H1 (cell line): ENCODE results near the gene PKD1. TPM values are rescaled to one million over a fixed set of nuclear protein-coding genes. Genes with fewer than 3 reads are reported as not detected.

Source experiments
- CTCF ChIA-PET: fragments of 300-600 bp; sonication (Branson Sonifier 250); formaldehyde crosslinking; loops from one replicate; lab custom pipeline; 2021; ENCODE audit not compliant: partially characterized antibody; lab: Charles Lee
- POLR2A ChIA-PET: fragments of 300-600 bp; sonication (Branson Sonifier 250); formaldehyde crosslinking; loops from one replicate; lab custom pipeline; 2021; ENCODE audit warnings: inconsistent platforms; ENCODE audit not compliant: partially characterized antibody; lab: Charles Lee
- DNase-seq, 2 experiments: peaks; one replicate each; pipeline versions ENCODE4 v3.0.0 to v3.0.0-alpha.2; 2010 to 2022; ENCODE audit warnings: low spot score in 2 of 2, low read depth in 1 of 2, mixed read lengths in 1 of 2
- FAIRE-seq: peaks from 2 replicates; lab custom pipeline; 2011; peaks lifted over from hg19 to GRCh38; lab: Jason Lieb, UNC
- H2AFZ ChIP-seq: 2 replicates; pipeline ENCODE4 v1.8.1; 2012; ENCODE audit warnings: low read length, inconsistent platforms
- H2AK5ac ChIP-seq: 2 replicates; pipeline ENCODE4 v1.6.1; 2013; ENCODE audit warnings: low read depth, low read length
- H2BK120ac ChIP-seq: replicated peaks from 2 replicates; pipeline ENCODE3; 2013; ENCODE audit warnings: low read depth, low read length, inconsistent platforms
- H2BK12ac ChIP-seq: 2 replicates; pipeline ENCODE4 v1.6.1; 2013; ENCODE audit warnings: low read depth, low read length
- H2BK15ac ChIP-seq: 2 replicates; pipeline ENCODE4 v1.6.1; 2013; ENCODE audit warnings: low read length
- H2BK20ac ChIP-seq: 2 replicates; pipeline ENCODE4 v1.6.1; 2013; ENCODE audit warnings: low read length
- H2BK5ac ChIP-seq: 2 replicates; pipeline ENCODE4 v1.6.1; 2013; ENCODE audit warnings: low read depth, low read length
- H3K14ac ChIP-seq: 2 replicates; pipeline ENCODE4 v1.6.1; 2013; ENCODE audit warnings: inconsistent platforms; ENCODE audit not compliant: insufficient read length
- H3K18ac ChIP-seq: 2 replicates; pipeline ENCODE4 v1.6.1; 2013; ENCODE audit warnings: low read length; ENCODE audit errors: extremely low read depth
- H3K23ac ChIP-seq: 2 replicates; pipeline ENCODE4 v1.6.1; 2013; ENCODE audit warnings: inconsistent platforms; ENCODE audit not compliant: insufficient read length
- H3K23me2 ChIP-seq: 2 replicates; pipeline ENCODE4 v1.6.1; 2013; ENCODE audit warnings: low read depth, low read length
- H3K27ac ChIP-seq: 2 replicates; pipeline ENCODE4 v1.6.1; 2011; ENCODE audit warnings: low read depth, low read length, inconsistent platforms
- H3K27me3 ChIP-seq, 4 experiments: replicated peaks in 1 of 4; 1 replicate in 1 of 4; 2 replicates in 3 of 4; pipeline versions ENCODE4 v1.6.1 to v1.8.1; 2011 to 2013; ENCODE audit warnings: low read length in 3 of 4, mild to moderate bottlenecking in 3 of 4, inconsistent platforms in 2 of 4, mixed read lengths in 2 of 4, moderate library complexity in 1 of 4; ENCODE audit not compliant: control insufficient read depth in 3 of 4, insufficient read depth in 3 of 4; ENCODE audit errors: extremely low read depth in 1 of 4
- H3K36me3 ChIP-seq, 4 experiments: 2 replicates each; pipeline versions ENCODE4 v1.6.1 to v1.8.1; 2011 to 2013; ENCODE audit warnings: mild to moderate bottlenecking in 4 of 4, low read length in 3 of 4, moderate library complexity in 2 of 4, control low read depth in 1 of 4, inconsistent platforms in 1 of 4; ENCODE audit not compliant: insufficient read depth in 4 of 4, control insufficient read depth in 2 of 4
- H3K4ac ChIP-seq: replicated peaks from 2 replicates; pipeline ENCODE3; 2013; ENCODE audit warnings: low read length, low read depth, mixed read lengths, inconsistent platforms; ENCODE audit not compliant: insufficient read length
- H3K4me1 ChIP-seq, 4 experiments: replicated peaks in 1 of 4; 1 replicate in 1 of 4; 2 replicates in 3 of 4; pipeline versions ENCODE4 v1.6.1 to v1.8.1; 2011 to 2013; ENCODE audit warnings: low read length in 3 of 4, inconsistent platforms in 2 of 4, mixed read lengths in 1 of 4; ENCODE audit not compliant: insufficient read depth in 4 of 4, control insufficient read depth in 3 of 4
- H3K4me2 ChIP-seq, 2 experiments: 2 replicates each; pipeline versions ENCODE4 v1.6.1 to v1.8.1; 2011 to 2013; ENCODE audit warnings: low read depth in 2 of 2, low read length in 2 of 2, control low read depth in 1 of 2, inconsistent platforms in 1 of 2, mild to moderate bottlenecking in 1 of 2; ENCODE audit not compliant: insufficient read depth in 1 of 2
- H3K4me3 ChIP-seq, 4 experiments: fragments of 200-600, 300-600 bp in 1 of 4; sonication (generic), shearing (Covaris generic), sonication (Bioruptor Twin) in 1 of 4; 2 replicates each; pipeline versions ENCODE4 v1.5.1 to v1.8.1; 2011 to 2016; ENCODE audit warnings: low read length in 4 of 4, low read depth in 3 of 4, control low read depth in 2 of 4, inconsistent platforms in 2 of 4, mild to moderate bottlenecking in 2 of 4, mixed read lengths in 1 of 4, moderate library complexity in 1 of 4; ENCODE audit not compliant: insufficient read depth in 2 of 4; ENCODE audit errors: extremely low read depth in 1 of 4
- H3K56ac ChIP-seq: replicated peaks from 2 replicates; pipeline ENCODE3; 2013; ENCODE audit warnings: low read depth, mild to moderate bottlenecking, mixed read lengths, low read length, inconsistent platforms; ENCODE audit not compliant: insufficient read length
- H3K79me1 ChIP-seq: 2 replicates; pipeline ENCODE4 v1.6.1; 2013; ENCODE audit warnings: low read depth, low read length, control low read depth
- H3K79me2 ChIP-seq, 2 experiments: 2 replicates each; pipeline versions ENCODE4 v1.6.1 to v1.8.1; 2012 to 2013; ENCODE audit warnings: low read length in 2 of 2, mild to moderate bottlenecking in 2 of 2, inconsistent platforms in 1 of 2; ENCODE audit not compliant: insufficient read depth in 2 of 2, control insufficient read depth in 1 of 2
- H3K9ac ChIP-seq, 4 experiments: replicated peaks in 1 of 4; 1 replicate in 1 of 4; 2 replicates in 3 of 4; pipeline versions ENCODE4 v1.6.1 to v1.8.1; 2011 to 2013; ENCODE audit warnings: low read depth in 3 of 4, low read length in 3 of 4, control low read depth in 2 of 4, mild to moderate bottlenecking in 2 of 4, moderate library complexity in 2 of 4, inconsistent platforms in 1 of 4; ENCODE audit errors: extremely low read depth in 1 of 4
- H3K9me3 ChIP-seq, 2 experiments: 2 replicates each; pipeline versions ENCODE4 v1.6.1 to v1.8.1; 2012 to 2013; ENCODE audit warnings: mild to moderate bottlenecking in 2 of 2, moderate library complexity in 2 of 2, control low read depth in 1 of 2, inconsistent platforms in 1 of 2, low read depth in 1 of 2, low read length in 1 of 2, mixed read lengths in 1 of 2; ENCODE audit not compliant: insufficient read depth in 2 of 2
- H4K20me1 ChIP-seq, 2 experiments: replicated peaks in 1 of 2; 2 replicates each; pipeline versions ENCODE3 to v1.8.1; 2011 to 2013; ENCODE audit warnings: inconsistent platforms in 2 of 2, low read length in 2 of 2, mild to moderate bottlenecking in 1 of 2; ENCODE audit not compliant: insufficient read depth in 2 of 2, control insufficient read depth in 1 of 2
- H4K5ac ChIP-seq: 2 replicates; pipeline ENCODE4 v1.6.1; 2013; ENCODE audit warnings: low read length, low read depth, mixed read lengths, inconsistent platforms; ENCODE audit not compliant: insufficient read length
- H4K8ac ChIP-seq: 2 replicates; pipeline ENCODE4 v1.8.0; 2013; ENCODE audit warnings: mild to moderate bottlenecking, moderate library complexity, low read length, inconsistent platforms; ENCODE audit not compliant: insufficient read depth; ENCODE audit errors: extremely low read depth
- H4K91ac ChIP-seq: replicated peaks from 2 replicates; pipeline ENCODE3; 2013; ENCODE audit warnings: low read length, mixed read lengths, inconsistent platforms; ENCODE audit not compliant: insufficient read length
- ASH2L ChIP-seq: fragments of 200-600, 300-600 bp; sonication (generic); IDR thresholded peaks from one replicate; pipeline ENCODE4 v1.7.1; 2017; ENCODE audit warnings: low read length
- CEBPB ChIP-seq: IDR thresholded peaks from 2 replicates; pipeline ENCODE4 v1.6.1; 2012; ENCODE audit warnings: low read depth, low read length
- CHD1 ChIP-seq: IDR thresholded peaks from 2 replicates; pipeline ENCODE4 v1.6.1; 2012; ENCODE audit warnings: low read depth, low read length, improper control_type of control experiment
- CHD2 ChIP-seq: IDR thresholded peaks from 2 replicates; pipeline ENCODE4 v1.6.1; 2012; ENCODE audit warnings: low read length, improper control_type of control experiment
- HDAC6 ChIP-seq: IDR thresholded peaks from one replicate; pipeline ENCODE4 v1.7.1; 2012; ENCODE audit warnings: low read depth, mild to moderate bottlenecking, inconsistent platforms, low read length, moderate library complexity
- KDM1A ChIP-seq: fragments of 200-600, 300-600 bp; sonication (generic); IDR thresholded peaks from 2 replicates; pipeline ENCODE4 v1.7.1; 2016; ENCODE audit warnings: mild to moderate bottlenecking, low read length, borderline replicate concordance
- KDM5A ChIP-seq: fragments of 200-600 bp; IDR thresholded peaks from 2 replicates; pipeline ENCODE4 v1.7.1; 2012; ENCODE audit warnings: mild to moderate bottlenecking, low read length, inconsistent platforms, mixed read lengths
- RAD21 ChIP-seq, 2 experiments: IDR thresholded peaks in 1 of 2; conservative IDR thresholded peaks in 1 of 2; 2 replicates each; pipeline ENCODE4 v1.6.1; 2011; ENCODE audit warnings: low read depth in 2 of 2, low read length in 2 of 2, improper control_type of control experiment in 1 of 2, inconsistent platforms in 1 of 2, mild to moderate bottlenecking in 1 of 2, moderate library complexity in 1 of 2
- RFX5 ChIP-seq: IDR thresholded peaks from 2 replicates; pipeline ENCODE4 v1.6.1; 2011; ENCODE audit warnings: low read depth, low read length, improper control_type of control experiment, borderline replicate concordance
- SIN3A ChIP-seq, 2 experiments: IDR thresholded peaks in 1 of 2; conservative IDR thresholded peaks in 1 of 2; 2 replicates each; pipeline ENCODE4 v1.6.1; 2011 to 2012; ENCODE audit warnings: low read length in 2 of 2, improper control_type of control experiment in 1 of 2, low read depth in 1 of 2, mild to moderate bottlenecking in 1 of 2
- SP4 ChIP-seq: IDR thresholded peaks from 2 replicates; pipeline ENCODE4 v1.6.1; 2012; ENCODE audit warnings: low read length, inconsistent platforms
- WGBS, 2 experiments: shearing (Covaris generic) in 1 of 2; methylation state at CpG; one replicate each; pipeline versions ENCODE4 v1.1.6 to v1.1.7; 2013 to 2015; ENCODE audit warnings: low lambda C conversion rate in 2 of 2, mixed read lengths in 2 of 2, inconsistent platforms in 1 of 2, low coverage in 1 of 2, missing lambda C conversion rate in 1 of 2; ENCODE audit not compliant: insufficient replicate concordance in 2 of 2, insufficient coverage in 1 of 2, insufficient read length in 1 of 2; ENCODE audit errors: extremely low coverage in 1 of 2, missing lambda C conversion rate in 1 of 2; 5-methylcytosine and 5-hydroxymethylcytosine counted together
- polyA plus RNA-seq, 7 experiments: library from polyadenylated mRNA; depleted of rRNA in 3 of 7; stranded (reverse) in 5 of 7; unstranded in 2 of 7; fragments of >200 nt in 5 of 7; fragments of 200-250 nt in 2 of 7; gene quantifications; 1 replicate in 5 of 7; 2 replicates in 1 of 7; 4 replicates in 1 of 7; pipeline versions ENCODE4 v1.2.1 to v1.2.3, GENCODE V29; 2011 to 2013; ENCODE audit warnings: missing spikeins in 2 of 7, mixed read lengths in 2 of 7
- total RNA-seq: library from RNA; stranded (reverse); fragmentation: NEBNext Ultra II Directional; extraction: Animal tissue kit (Norgen Biotek cat#: 25700); gene quantifications from 2 replicates; pipeline ENCODE4 v1.2.1, GENCODE V29; 2021
- TF ChIP-seq, protein P1 (sequence below): IDR thresholded peaks from 2 replicates; pipeline ENCODE4 v1.6.1; 2012; ENCODE audit warnings: low read length, inconsistent platforms

The PKD1 gene
- total and polyA plus RNA-seq, 2 of the 8 experiments (the other 6 are each of a cell fraction or from before 2014, with no cell fraction given) = 40.6 to 52.7 TPM

DNA sequence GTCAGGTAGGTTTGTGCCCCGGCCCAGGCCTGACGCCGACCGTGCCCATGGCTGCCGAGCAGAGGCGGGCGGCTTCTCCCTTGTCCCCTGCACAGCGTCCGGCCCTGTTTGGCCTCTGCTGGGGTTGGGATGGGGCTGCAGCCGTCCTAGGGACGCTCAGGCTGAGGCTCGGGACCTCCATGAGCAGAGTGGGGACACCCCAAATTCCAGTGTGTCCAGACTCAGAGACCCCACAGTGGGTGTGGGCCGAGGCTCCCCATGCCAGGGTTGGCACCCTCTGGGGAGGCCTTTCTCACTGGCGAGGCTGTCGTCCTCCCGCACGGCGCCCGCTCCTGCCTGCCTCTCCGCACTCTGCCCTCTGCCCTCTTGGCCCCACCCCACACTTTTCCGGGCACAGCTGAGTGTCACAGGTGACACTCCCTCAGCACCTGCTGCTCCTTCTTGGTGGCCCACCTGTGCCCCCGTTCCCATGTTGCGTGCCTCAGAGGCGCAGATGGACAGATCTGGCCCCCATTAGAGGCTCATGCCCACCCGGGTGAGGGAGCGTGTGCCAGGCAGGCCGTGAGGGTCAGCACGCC is 36.0 kb upstream of the PKD1 start:
- Histone ChIP-seq H3K4me1 (no peaks in the 10 kb centered on the region; a peak in 1 of 7 replicates), H3K9ac (no peak overlapping the region), H3K9me3 (no peaks in the 10 kb centered on the region), H3K27me3 (no peaks in the 10 kb centered on the region), H4K20me1 (peaks cover 2 to 28% of the 10 kb centered on the region in 2 experiments), H2BK15ac (no peak overlapping the region), H2BK20ac (no peak overlapping the region), H2BK12ac (no peak overlapping the region), H2BK120ac (no peak overlapping the region), H4K8ac (no peak overlapping the region), H3K27ac (no peak overlapping the region), H3K79me2 (no peaks in the 10 kb centered on the region; a peak in 1 of 4 replicates), H3K4ac (no peak overlapping the region), H3K79me1 (peaks cover 5% of the 10 kb centered on the region; the same call in 1 of the 2 replicates), H2AK5ac (no peak overlapping the region), H2AFZ (no peak overlapping the region), H4K5ac (no peak overlapping the region), H3K56ac (no peak overlapping the region), H3K14ac (no peak overlapping the region), H3K23me2 (no peaks in the 10 kb centered on the region), H3K4me3 (no peak overlapping the region), H3K36me3 (peaks cover 24 to 63% (median 44%) of the 10 kb centered on the region in 4 experiments), H3K4me2 (no peak overlapping the region), H3K23ac (no peak overlapping the region), H2BK5ac (no peak overlapping the region), H4K91ac (no peak overlapping the region), H3K18ac (no peak overlapping the region)
- DNase-seq = no peak
- WGBS, 2 experiments = 91% methylated on average over 25 of the region's 28 CpGs; no CpG with 5 or more reads in 1 of the 2 experiments
- no peak for FAIRE-seq
- ChIA-PET CTCF (no interaction called here), POLR2A (interaction anchor here (0.9 to 13.5 kb wide), 7 partner anchors 9 to 144 kb away, joined by 3 to 312 read pairs (median 5); partner anchors contain the start of gene TRAF7)
- TF ChIP-seq HDAC6 (no peak), KDM5A (no peak), SP4 (no peak), CEBPB (no peak), ASH2L (no peak), SIN3A (conservative IDR thresholded peaks at IDR 0.05 in 1 of 2, IDR thresholded peaks at IDR 0.05 in 1 of 2; ENCODE audit: low read depth in 1 of 2, low read length in 2 of 2) (no peak), RAD21 (IDR thresholded peaks at IDR 0.05 in 1 of 2, conservative IDR thresholded peaks at IDR 0.05 in 1 of 2; ENCODE audit: low read depth in 2 of 2, low read length in 2 of 2) (no peak), CHD2 (no peak), RFX5 (no peak), KDM1A (no peak), CHD1 (no peak)
- TF ChIP-seq, protein P1, sequence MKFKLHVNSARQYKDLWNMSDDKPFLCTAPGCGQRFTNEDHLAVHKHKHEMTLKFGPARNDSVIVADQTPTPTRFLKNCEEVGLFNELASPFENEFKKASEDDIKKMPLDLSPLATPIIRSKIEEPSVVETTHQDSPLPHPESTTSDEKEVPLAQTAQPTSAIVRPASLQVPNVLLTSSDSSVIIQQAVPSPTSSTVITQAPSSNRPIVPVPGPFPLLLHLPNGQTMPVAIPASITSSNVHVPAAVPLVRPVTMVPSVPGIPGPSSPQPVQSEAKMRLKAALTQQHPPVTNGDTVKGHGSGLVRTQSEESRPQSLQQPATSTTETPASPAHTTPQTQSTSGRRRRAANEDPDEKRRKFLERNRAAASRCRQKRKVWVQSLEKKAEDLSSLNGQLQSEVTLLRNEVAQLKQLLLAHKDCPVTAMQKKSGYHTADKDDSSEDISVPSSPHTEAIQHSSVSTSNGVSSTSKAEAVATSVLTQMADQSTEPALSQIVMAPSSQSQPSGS = no peak
